SK-N-SH (cell line): ENCODE results near the gene PPP1R9A. TPM values are rescaled to one million over a fixed set of nuclear protein-coding genes. Genes with fewer than 3 reads are reported as not detected.

Source experiments
- CTCF ChIA-PET: fragments of 300-600, 350-600 bp; formaldehyde crosslinking; extraction: SDS; loops from one replicate; lab custom pipeline; 2021; lab: Yijun Ruan, JAX
- POLR2A ChIA-PET: fragments of 350-600 bp; sonication (Branson Sonifier 250); formaldehyde crosslinking; extraction: SDS; loops from one replicate; lab custom pipeline; 2020; ENCODE audit warnings: antibody characterized with exemption, inconsistent platforms; lab: Yijun Ruan, JAX
- DNase-seq: peaks from one replicate; pipeline ENCODE4 v3.0.0; 2012
- H2AFZ ChIP-seq: fragments of 200-600 bp; sonication (generic); 2 replicates; pipeline ENCODE4 v1.8.1; 2016; ENCODE audit warnings: antibody characterized with exemption, mild to moderate bottlenecking, low read depth
- H3F3A ChIP-seq: fragments of 200-600 bp; sonication (generic); replicated peaks from 2 replicates; pipeline ENCODE3; 2016; ENCODE audit warnings: antibody characterized with exemption, mild to moderate bottlenecking; ENCODE audit not compliant: insufficient read depth
- H3K27ac ChIP-seq, 2 experiments: fragments of 200-500 bp in 1 of 2; fragments of 200-600 bp in 1 of 2; sonication (Bioruptor generic) in 1 of 2; sonication (generic), shearing (Covaris generic) in 1 of 2; 2 replicates each; pipeline versions ENCODE4 v1.5.1 to v1.6.1; 2014 to 2016; ENCODE audit warnings: low read depth in 2 of 2, inconsistent platforms in 1 of 2, low read length in 1 of 2, mild to moderate bottlenecking in 1 of 2, mixed read lengths in 1 of 2
- H3K27me3 ChIP-seq: fragments of 200-600 bp; sonication (generic), shearing (Covaris generic); 2 replicates; pipeline ENCODE4 v1.6.1; 2016; ENCODE audit warnings: mixed run types; ENCODE audit not compliant: insufficient read depth
- H3K36me3 ChIP-seq, 2 experiments: fragments of 200-500 bp in 1 of 2; fragments of 200-600 bp in 1 of 2; sonication (Bioruptor generic) in 1 of 2; sonication (generic) in 1 of 2; replicated peaks in 1 of 2; 2 replicates each; pipeline versions ENCODE3 to v1.5.1; 2014 to 2016; ENCODE audit warnings: low read length in 1 of 2, mild to moderate bottlenecking in 1 of 2; ENCODE audit not compliant: insufficient read depth in 2 of 2, control insufficient read depth in 1 of 2
- H3K4me1 ChIP-seq, 2 experiments: fragments of 200-500 bp in 1 of 2; fragments of 200-600 bp in 1 of 2; sonication (Bioruptor generic) in 1 of 2; sonication (generic), shearing (Covaris generic) in 1 of 2; 2 replicates each; pipeline versions ENCODE4 v1.5.1 to v1.6.1; 2014 to 2016; ENCODE audit warnings: low read depth in 1 of 2, low read length in 1 of 2, mixed run types in 1 of 2; ENCODE audit not compliant: insufficient read depth in 2 of 2, control insufficient read depth in 1 of 2
- H3K4me2 ChIP-seq: fragments of 200-600 bp; sonication (generic), shearing (Covaris generic); 2 replicates; pipeline ENCODE4 v1.6.1; 2017; ENCODE audit warnings: mixed run types
- H3K4me3 ChIP-seq, 2 experiments: fragments of 200-500 bp in 1 of 2; fragments of 200-600 bp in 1 of 2; sonication (Bioruptor generic) in 1 of 2; sonication (generic), shearing (Covaris generic) in 1 of 2; 2 replicates each; pipeline versions ENCODE4 v1.5.1 to v1.8.1; 2014 to 2016; ENCODE audit warnings: low read depth in 2 of 2, inconsistent platforms in 1 of 2, low read length in 1 of 2, mild to moderate bottlenecking in 1 of 2, mixed read lengths in 1 of 2, moderate library complexity in 1 of 2
- H3K79me2 ChIP-seq: fragments of 200-600 bp; sonication (generic); 2 replicates; pipeline ENCODE4 v1.8.1; 2017; ENCODE audit warnings: mild to moderate bottlenecking; ENCODE audit not compliant: insufficient read depth
- H3K9ac ChIP-seq: fragments of 200-600 bp; sonication (generic); 2 replicates; pipeline ENCODE4 v1.6.1; 2017; ENCODE audit warnings: mixed run types
- H3K9me2 ChIP-seq: fragments of 200-600 bp; sonication (generic); 2 replicates; pipeline ENCODE4 v1.6.1; 2017; ENCODE audit warnings: mixed run types
- H3K9me3 ChIP-seq: fragments of 200-600 bp; sonication (generic); 2 replicates; pipeline ENCODE4 v1.6.1; 2017; ENCODE audit warnings: mixed run types, mild to moderate bottlenecking, moderate library complexity
- H4K20me1 ChIP-seq: fragments of 200-600 bp; sonication (generic); 2 replicates; pipeline ENCODE4 v1.6.1; 2017; ENCODE audit warnings: mild to moderate bottlenecking, mixed run types; ENCODE audit not compliant: insufficient read depth
- FOSL2 ChIP-seq: IDR thresholded peaks from 2 replicates; pipeline ENCODE4 v1.4.0; 2012; ENCODE audit warnings: low read depth, mild to moderate bottlenecking, moderate library complexity, borderline replicate concordance
- NFIC ChIP-seq: IDR thresholded peaks from 2 replicates; pipeline ENCODE4 v1.4.0; 2012; ENCODE audit warnings: borderline replicate concordance
- NRF1 ChIP-seq: IDR thresholded peaks from 2 replicates; pipeline ENCODE4 v1.6.1; 2012; ENCODE audit warnings: low read depth, mild to moderate bottlenecking, low read length
- POLR2AphosphoS5 ChIP-seq: IDR thresholded peaks from 2 replicates; pipeline ENCODE4 v1.6.1; 2012; ENCODE audit warnings: low read depth, low read length
- RCOR1 ChIP-seq: fragments of 150-350 bp; IDR thresholded peaks from 2 replicates; pipeline ENCODE4 v1.6.1; 2017; ENCODE audit warnings: antibody characterized with exemption, low read length
- RFX5 ChIP-seq: IDR thresholded peaks from 2 replicates; pipeline ENCODE4 v1.6.1; 2012; ENCODE audit warnings: mild to moderate bottlenecking, improper control_type of control experiment, low read length
- RXRA ChIP-seq: IDR thresholded peaks from 2 replicates; pipeline ENCODE4 v1.4.0; 2012; ENCODE audit warnings: low read depth, mild to moderate bottlenecking, borderline replicate concordance
- SIN3A ChIP-seq: IDR thresholded peaks from 2 replicates; pipeline ENCODE4 v1.6.1; 2012; ENCODE audit warnings: low read depth, mild to moderate bottlenecking, low read length, moderate library complexity, borderline replicate concordance
- WGBS: methylation state at CpG from one replicate; pipeline ENCODE4 v1.1.6; 2017; ENCODE audit warnings: low lambda C conversion rate; 5-methylcytosine and 5-hydroxymethylcytosine counted together
- polyA plus RNA-seq, 3 experiments: library from polyadenylated mRNA; depleted of rRNA; stranded (reverse); fragments of >200 nt; gene quantifications; 2 replicates each; pipeline ENCODE4 v1.2.3, GENCODE V29; 2012
- TF ChIP-seq, protein P1 (sequence below): IDR thresholded peaks from 2 replicates; pipeline ENCODE4 v1.4.0; 2012; ENCODE audit warnings: low read depth
- TF ChIP-seq, protein P2 (sequence below): IDR thresholded peaks from 2 replicates; pipeline ENCODE4 v1.4.0; 2012; ENCODE audit warnings: low read depth, borderline replicate concordance
- TF ChIP-seq, protein P3 (sequence below): IDR thresholded peaks from 2 replicates; pipeline ENCODE4 v1.6.1; 2012; ENCODE audit warnings: mild to moderate bottlenecking, low read depth, low read length, moderate library complexity
- TF ChIP-seq, protein P4 (sequence below): IDR thresholded peaks from 2 replicates; pipeline ENCODE4 v1.4.0; 2012; ENCODE audit warnings: low read depth, borderline replicate concordance
- TF ChIP-seq, protein P5 (sequence below): fragments of 150-350 bp; IDR thresholded peaks from 2 replicates; pipeline ENCODE4 v1.6.1; 2016; ENCODE audit warnings: mild to moderate bottlenecking, low read depth, low read length

The PPP1R9A gene
- polyA plus RNA-seq, 1 of the 3 experiments (the other 2 are of a cell fraction) = 0.30 TPM

DNA sequence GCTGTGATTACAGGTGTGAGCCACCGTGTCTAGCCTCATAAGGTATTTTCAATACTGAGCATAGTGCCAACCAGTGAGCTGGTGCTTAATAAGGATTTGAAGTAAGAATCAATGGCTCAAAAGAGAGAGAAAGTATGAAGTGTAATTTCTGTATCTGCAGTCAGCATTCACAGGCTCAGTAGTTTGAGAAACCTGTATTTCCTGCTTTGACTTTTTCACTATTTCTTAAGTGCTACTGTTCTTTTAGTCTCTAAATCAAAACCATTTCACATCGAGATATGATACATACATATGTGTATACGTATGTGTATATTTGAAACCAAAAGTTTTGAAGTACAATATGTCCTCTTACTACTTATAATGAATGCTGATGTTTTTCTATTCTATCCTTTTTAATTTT is 189.9 kb downstream of the PPP1R9A start (continued):
- TF ChIP-seq, protein P1, sequence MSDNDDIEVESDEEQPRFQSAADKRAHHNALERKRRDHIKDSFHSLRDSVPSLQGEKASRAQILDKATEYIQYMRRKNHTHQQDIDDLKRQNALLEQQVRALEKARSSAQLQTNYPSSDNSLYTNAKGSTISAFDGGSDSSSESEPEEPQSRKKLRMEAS = no peak
- no peak for TF ChIP-seq RXRA
- TF ChIP-seq, protein P2, sequence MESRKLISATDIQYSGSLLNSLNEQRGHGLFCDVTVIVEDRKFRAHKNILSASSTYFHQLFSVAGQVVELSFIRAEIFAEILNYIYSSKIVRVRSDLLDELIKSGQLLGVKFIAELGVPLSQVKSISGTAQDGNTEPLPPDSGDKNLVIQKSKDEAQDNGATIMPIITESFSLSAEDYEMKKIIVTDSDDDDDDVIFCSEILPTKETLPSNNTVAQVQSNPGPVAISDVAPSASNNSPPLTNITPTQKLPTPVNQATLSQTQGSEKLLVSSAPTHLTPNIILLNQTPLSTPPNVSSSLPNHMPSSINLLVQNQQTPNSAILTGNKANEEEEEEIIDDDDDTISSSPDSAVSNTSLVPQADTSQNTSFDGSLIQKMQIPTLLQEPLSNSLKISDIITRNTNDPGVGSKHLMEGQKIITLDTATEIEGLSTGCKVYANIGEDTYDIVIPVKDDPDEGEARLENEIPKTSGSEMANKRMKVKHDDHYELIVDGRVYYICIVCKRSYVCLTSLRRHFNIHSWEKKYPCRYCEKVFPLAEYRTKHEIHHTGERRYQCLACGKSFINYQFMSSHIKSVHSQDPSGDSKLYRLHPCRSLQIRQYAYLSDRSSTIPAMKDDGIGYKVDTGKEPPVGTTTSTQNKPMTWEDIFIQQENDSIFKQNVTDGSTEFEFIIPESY = no peak
- no peak for TF ChIP-seq NFIC

DNA sequence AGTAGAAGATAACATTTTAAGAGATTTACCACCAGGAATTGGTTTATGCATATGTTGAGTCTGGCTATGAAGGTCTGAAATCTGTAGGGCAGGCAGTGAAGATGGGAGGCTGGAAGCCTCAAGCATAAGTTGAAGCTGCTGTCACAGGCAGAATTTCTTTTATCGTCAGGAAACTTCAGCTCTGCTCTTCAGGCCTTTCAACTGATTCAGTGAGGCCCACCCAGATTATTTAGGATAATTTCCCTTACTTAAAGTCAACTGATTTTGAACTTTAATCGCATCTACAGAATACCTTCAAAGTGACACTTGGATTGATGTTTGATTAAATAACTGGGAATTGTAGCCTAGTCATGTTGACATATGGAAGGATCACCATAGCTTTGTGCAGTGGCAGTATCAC is 190.5 kb downstream of the PPP1R9A start:
- H4K20me1 ChIP-seq = no peaks in the 10 kb centered on the region
- no peaks in the 10 kb centered on the region for H3K4me1 ChIP-seq
- no peaks in the 10 kb centered on the region for H3K9me3 ChIP-seq
- ChIA-PET CTCF (no interaction called here), POLR2A (no interaction called here)
- H3K4me3 ChIP-seq = no peak overlapping the region
- H3K4me2 ChIP-seq = no peak overlapping the region
- no peak for TF ChIP-seq POLR2AphosphoS5
- no peak for TF ChIP-seq FOSL2
- no peak for TF ChIP-seq SIN3A
- TF ChIP-seq, protein P3, sequence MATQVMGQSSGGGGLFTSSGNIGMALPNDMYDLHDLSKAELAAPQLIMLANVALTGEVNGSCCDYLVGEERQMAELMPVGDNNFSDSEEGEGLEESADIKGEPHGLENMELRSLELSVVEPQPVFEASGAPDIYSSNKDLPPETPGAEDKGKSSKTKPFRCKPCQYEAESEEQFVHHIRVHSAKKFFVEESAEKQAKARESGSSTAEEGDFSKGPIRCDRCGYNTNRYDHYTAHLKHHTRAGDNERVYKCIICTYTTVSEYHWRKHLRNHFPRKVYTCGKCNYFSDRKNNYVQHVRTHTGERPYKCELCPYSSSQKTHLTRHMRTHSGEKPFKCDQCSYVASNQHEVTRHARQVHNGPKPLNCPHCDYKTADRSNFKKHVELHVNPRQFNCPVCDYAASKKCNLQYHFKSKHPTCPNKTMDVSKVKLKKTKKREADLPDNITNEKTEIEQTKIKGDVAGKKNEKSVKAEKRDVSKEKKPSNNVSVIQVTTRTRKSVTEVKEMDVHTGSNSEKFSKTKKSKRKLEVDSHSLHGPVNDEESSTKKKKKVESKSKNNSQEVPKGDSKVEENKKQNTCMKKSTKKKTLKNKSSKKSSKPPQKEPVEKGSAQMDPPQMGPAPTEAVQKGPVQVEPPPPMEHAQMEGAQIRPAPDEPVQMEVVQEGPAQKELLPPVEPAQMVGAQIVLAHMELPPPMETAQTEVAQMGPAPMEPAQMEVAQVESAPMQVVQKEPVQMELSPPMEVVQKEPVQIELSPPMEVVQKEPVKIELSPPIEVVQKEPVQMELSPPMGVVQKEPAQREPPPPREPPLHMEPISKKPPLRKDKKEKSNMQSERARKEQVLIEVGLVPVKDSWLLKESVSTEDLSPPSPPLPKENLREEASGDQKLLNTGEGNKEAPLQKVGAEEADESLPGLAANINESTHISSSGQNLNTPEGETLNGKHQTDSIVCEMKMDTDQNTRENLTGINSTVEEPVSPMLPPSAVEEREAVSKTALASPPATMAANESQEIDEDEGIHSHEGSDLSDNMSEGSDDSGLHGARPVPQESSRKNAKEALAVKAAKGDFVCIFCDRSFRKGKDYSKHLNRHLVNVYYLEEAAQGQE = no peak
- no peak overlapping the region for H3K27ac ChIP-seq
- H3K79me2 ChIP-seq = no peaks in the 10 kb centered on the region
- no peaks in the 10 kb centered on the region for H3K36me3 ChIP-seq
- H3K9ac ChIP-seq = no peak overlapping the region
- no peak overlapping the region for H2AFZ ChIP-seq
- H3K9me2 ChIP-seq = no peaks in the 10 kb centered on the region
- H3K27me3 ChIP-seq = no peaks in the 10 kb centered on the region
- 60% methylated on average over 2 of the region's 2 CpGs for WGBS
- no peaks in the 10 kb centered on the region for H3F3A ChIP-seq
- DNase-seq = no peak

DNA sequence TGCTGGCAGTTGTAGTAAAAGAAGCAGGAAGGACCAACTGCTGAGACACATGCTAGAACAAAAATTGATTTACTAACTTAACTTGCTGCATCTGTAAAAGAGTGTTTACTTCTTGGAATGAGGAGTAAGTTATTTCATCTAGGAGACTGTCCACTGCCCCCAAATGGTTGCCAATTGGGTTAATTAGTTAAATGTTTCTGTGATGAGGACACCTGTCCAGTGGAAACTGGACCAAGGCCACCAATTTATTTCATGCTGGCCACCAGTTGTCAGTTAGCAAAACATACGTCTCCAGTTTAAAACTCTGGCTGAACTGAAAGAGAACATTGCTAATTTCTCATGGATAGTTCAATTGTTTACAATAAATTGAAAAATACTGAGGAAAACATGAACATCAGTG is 191.7 kb downstream of the PPP1R9A start:
- no peak overlapping the region for H3K27ac ChIP-seq
- H3K9me3 ChIP-seq = no peaks in the 10 kb centered on the region
- H3K4me1 ChIP-seq = no peaks in the 10 kb centered on the region
- no peak overlapping the region for H3K4me2 ChIP-seq
- H2AFZ ChIP-seq = no peak overlapping the region
- no peaks in the 10 kb centered on the region for H3K79me2 ChIP-seq
- ChIA-PET POLR2A (no interaction called here), CTCF (interaction anchor here (1.2 kb wide), 1 partner anchor 11 kb away, joined by 3 read pairs; no protein-coding TSS in a partner anchor)
- no peak overlapping the region for H3K4me3 ChIP-seq
- no peaks in the 10 kb centered on the region for H3F3A ChIP-seq
- no peak for DNase-seq
- no peaks in the 10 kb centered on the region for H3K9me2 ChIP-seq
- H3K27me3 ChIP-seq = no peaks in the 10 kb centered on the region
- H3K9ac ChIP-seq = no peak overlapping the region
- no peaks in the 10 kb centered on the region for H4K20me1 ChIP-seq
- H3K36me3 ChIP-seq = no peaks in the 10 kb centered on the region
- WGBS = 37% methylated on average over 1 of the region's 1 CpG
- TF ChIP-seq, protein P4, sequence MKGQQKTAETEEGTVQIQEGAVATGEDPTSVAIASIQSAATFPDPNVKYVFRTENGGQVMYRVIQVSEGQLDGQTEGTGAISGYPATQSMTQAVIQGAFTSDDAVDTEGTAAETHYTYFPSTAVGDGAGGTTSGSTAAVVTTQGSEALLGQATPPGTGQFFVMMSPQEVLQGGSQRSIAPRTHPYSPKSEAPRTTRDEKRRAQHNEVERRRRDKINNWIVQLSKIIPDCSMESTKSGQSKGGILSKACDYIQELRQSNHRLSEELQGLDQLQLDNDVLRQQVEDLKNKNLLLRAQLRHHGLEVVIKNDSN = no peak
- TF ChIP-seq RCOR1 = no peak
- TF ChIP-seq, protein P3 = no peak
- no peak for TF ChIP-seq NRF1
- TF ChIP-seq, protein P5, sequence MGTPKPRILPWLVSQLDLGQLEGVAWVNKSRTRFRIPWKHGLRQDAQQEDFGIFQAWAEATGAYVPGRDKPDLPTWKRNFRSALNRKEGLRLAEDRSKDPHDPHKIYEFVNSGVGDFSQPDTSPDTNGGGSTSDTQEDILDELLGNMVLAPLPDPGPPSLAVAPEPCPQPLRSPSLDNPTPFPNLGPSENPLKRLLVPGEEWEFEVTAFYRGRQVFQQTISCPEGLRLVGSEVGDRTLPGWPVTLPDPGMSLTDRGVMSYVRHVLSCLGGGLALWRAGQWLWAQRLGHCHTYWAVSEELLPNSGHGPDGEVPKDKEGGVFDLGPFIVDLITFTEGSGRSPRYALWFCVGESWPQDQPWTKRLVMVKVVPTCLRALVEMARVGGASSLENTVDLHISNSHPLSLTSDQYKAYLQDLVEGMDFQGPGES = no peak
- no peak for TF ChIP-seq RFX5
